ENCODE data around the gene LARP1.

LARP1 gene

GRCh38 chr5:154761046-154761736 is 6.0 kb downstream of the LARP1 start:
- no peak for DNase-seq (ENCODE audit: low read depth in 2 of 2)

GRCh38 chr5:154762261-154762660 is 7.1 kb downstream of the LARP1 start:
- no peak for DNase-seq (ENCODE audit: low read depth in 2 of 2)

GRCh38 chr5:154762700-154763099 is 7.5 kb downstream of the LARP1 start:
- no peak for DNase-seq (ENCODE audit: low read depth in 2 of 2)

GRCh38 chr5:154764967-154765366 is 9.8 kb downstream of the LARP1 start:
- DNase-seq (ENCODE audit: low read depth in 2 of 2), result no peak

GRCh38 chr5:154765396-154765925 is 10.3 kb downstream of the LARP1 start:
- no peak for DNase-seq (ENCODE audit: low read depth in 2 of 2)

GRCh38 chr5:154766558-154767281 is 11.5 kb downstream of the LARP1 start:
- no peak for DNase-seq (ENCODE audit: low read depth in 2 of 2)

GRCh38 chr5:154767576-154767975 is 12.4 kb downstream of the LARP1 start:
- DNase-seq (ENCODE audit: low read depth in 2 of 2), result no peak

- no peak for DNase-seq (ENCODE audit: low read depth in 2 of 2)
These were observed 13.0 kb downstream of the LARP1 start for GRCh38 chr5:154768207-154768606.

GRCh38 chr5:154770111-154770510 is 14.9 kb downstream of the LARP1 start:
- DNase-seq (ENCODE audit: low read depth in 2 of 2), result no peak

GRCh38 chr5:154771383-154771901 is 16.3 kb downstream of the LARP1 start:
- DNase-seq (ENCODE audit: low read depth in 2 of 2), result no peak

- no peak for DNase-seq (ENCODE audit: low read depth in 2 of 2)
These were observed 18.1 kb downstream of the LARP1 start for GRCh38 chr5:154773326-154773725.

GRCh38 chr5:154776167-154776566 is 21.0 kb downstream of the LARP1 start:
- no peak for DNase-seq (ENCODE audit: low read depth in 2 of 2)

GRCh38 chr5:154778534-154778933 is 23.4 kb downstream of the LARP1 start:
- DNase-seq (ENCODE audit: low read depth in 2 of 2), result no peak

GRCh38 chr5:154779105-154779504 is 23.9 kb downstream of the LARP1 start:
- DNase-seq (ENCODE audit: low read depth in 2 of 2), result no peak

- no peak for DNase-seq (ENCODE audit: low read depth in 2 of 2)
These were observed 25.0 kb downstream of the LARP1 start for GRCh38 chr5:154780128-154780527.

GRCh38 chr5:154782326-154782725 is 27.1 kb downstream of the LARP1 start:
- no peak for DNase-seq (ENCODE audit: low read depth in 2 of 2)

- no peak for DNase-seq (ENCODE audit: low read depth in 2 of 2)
These were observed 27.8 kb downstream of the LARP1 start for GRCh38 chr5:154782812-154783592.

- no peak for DNase-seq (ENCODE audit: low read depth in 2 of 2)
These were observed 28.7 kb downstream of the LARP1 start for GRCh38 chr5:154783774-154784460.

- no peak for DNase-seq (ENCODE audit: low read depth in 2 of 2)
These were observed 29.7 kb downstream of the LARP1 start for GRCh38 chr5:154784856-154785255.

GRCh38 chr5:154786414-154786813 is 31.2 kb downstream of the LARP1 start:
- DNase-seq (ENCODE audit: low read depth in 2 of 2), result no peak

- DNase-seq (ENCODE audit: low read depth in 2 of 2), result no peak
These were observed 33.0 kb downstream of the LARP1 start for GRCh38 chr5:154788212-154788611.

- no peak for DNase-seq (ENCODE audit: low read depth in 2 of 2)
These were observed 36.4 kb downstream of the LARP1 start for GRCh38 chr5:154791535-154791934.

Data from stimulated activated CD8-positive, alpha-beta memory T cell treated with anti-CD3 and anti-CD28 coated beads, Interleukin-15, amount 100 ng/mL, for 4 hours (primary cell).